HG03558 (cell line): ENCODE measurements around the gene ROBO2.
"Not testable (repeated sequence)": the region's sequence is repeated elsewhere in the genome, so short reads cannot be mapped to it uniquely, and the experiment has no call there.

Experiments
- ATAC-seq: cut with Tn5 transposase; IDR thresholded peaks from one replicate; pipeline ENCODE4 v1.9.1; 2021; ENCODE audit warnings: moderate number of reproducible peaks; ENCODE audit not compliant: unreplicated experiment; ENCODE audit errors: extremely low read depth

Gene ROBO2

DNA sequence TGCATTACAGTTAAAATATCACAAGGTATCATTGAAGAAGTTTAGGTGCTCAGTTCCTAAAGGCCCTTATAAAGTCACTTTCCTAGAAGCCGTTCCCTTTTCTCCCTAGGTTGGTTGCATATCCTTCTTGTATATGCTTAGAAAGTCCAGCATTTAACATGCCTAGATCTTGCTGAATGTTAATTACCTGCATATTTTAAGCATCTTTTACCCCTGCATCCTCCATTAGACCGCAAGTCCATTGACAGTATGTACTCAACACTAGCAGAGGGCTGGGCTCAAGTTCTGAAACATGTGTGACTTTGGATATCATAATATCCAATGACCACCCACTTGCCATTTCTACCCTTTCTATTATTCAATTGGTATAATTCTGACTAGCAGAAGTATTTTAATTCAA is 336.6 kb downstream of the ROBO2 start:
- ATAC-seq = no peak

DNA sequence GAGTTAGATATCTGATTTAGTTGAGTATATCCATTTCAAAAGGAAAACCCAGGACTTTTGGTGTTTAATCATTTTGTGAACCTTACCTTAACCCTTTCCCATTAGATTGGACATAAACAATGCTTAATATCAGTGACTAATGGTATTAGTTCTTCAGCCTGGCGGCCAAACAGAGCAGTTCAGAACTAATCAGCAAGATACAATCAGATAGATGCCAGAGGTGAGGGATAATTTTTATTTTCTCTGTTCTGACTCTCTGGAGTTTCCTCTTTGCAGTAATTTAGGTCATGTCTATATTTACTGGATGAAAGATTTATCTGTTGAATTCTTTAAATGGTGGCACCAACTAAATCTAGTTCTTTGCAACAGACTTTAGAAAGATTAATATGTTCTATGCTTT is 337.8 kb downstream of the ROBO2 start:
- no peak for ATAC-seq

DNA sequence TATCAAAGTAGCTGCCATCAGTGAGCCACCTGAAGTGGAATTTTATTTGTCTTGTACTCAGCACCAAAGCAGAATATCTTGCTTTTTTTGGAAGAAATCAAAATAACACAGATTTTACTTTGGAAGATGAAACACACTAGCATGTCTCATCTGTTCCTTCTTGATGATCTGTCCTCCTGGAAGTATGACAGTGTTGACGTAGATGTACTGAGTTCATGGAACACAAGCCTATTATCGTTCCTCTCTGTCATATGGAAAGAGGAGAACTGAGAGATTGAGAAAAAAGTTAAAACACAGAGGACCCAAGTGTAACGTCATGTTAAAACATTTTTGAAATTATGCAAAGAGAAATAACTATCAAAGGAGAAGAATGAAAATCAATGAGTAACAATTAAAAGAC is 340.2 kb downstream of the ROBO2 start:
- no peak for ATAC-seq

GRCh38 chr3:77381431-77381830 is 341.5 kb downstream of the ROBO2 start:
- no peak for ATAC-seq

DNA sequence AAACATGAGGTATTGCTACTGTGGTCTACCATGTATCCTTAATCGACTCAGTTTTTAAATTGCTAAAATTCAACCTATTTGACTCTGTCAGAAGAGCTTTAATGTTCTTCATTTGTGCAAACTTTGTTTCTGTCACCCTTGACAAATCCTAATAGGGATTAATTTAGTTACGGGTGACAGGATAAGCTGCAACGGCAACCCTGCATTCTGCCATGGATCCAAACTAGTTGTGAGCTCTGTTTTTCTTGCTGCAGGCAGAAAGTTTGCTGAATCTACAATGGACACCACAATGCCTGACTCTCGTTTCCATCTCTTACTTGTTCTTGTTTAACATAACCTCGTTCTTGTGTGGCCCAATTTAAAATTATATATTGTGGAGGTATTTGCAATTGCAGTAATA is 352.3 kb downstream of the ROBO2 start:
- no peak for ATAC-seq

DNA sequence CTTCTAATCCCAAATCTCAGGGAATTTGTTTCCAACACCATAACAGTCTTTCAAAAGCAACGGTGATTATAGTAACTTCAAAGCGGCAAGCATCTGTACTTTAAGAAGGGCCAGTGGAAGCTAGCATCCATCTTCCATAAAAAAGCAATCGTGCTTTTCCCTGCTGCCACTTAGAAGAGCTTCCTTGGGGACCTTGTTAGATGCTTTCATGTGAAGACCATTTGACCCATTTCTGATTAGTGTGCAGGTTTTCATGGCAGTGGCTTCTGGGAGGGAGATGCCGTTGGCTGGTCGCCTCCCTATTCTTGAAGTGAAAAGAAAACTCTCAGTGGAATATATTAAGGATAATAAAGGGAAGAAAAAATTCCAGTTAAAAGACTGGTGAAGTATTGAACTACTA is 354.1 kb downstream of the ROBO2 start:
- no peak for ATAC-seq

DNA sequence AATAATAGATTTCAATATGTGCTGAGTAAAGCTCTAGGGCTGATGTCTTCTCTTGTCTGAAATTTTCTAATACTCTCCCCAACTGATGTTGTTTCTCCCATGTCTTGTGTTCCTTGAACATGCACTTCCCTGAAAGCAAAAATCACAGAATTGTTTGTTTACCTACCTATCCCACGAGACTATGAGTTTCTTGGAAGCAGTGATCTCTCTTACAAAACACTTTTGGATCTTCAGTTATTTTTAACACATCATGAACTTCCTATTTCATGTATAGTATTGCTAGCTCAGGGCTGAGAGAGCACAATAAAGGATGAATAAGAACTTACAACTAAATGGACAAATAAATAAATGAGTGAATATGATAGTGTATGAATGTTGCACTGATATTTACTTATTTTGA is 365.0 kb downstream of the ROBO2 start:
- no peak for ATAC-seq

GRCh38 chr3:77407441-77407840 is 367.5 kb downstream of the ROBO2 start:
- ATAC-seq = no peak

- ATAC-seq = not testable (repeated sequence)
Measured at GRCh38 chr3:77410334-77410733, 370.4 kb downstream of the ROBO2 start.

GRCh38 chr3:77411334-77411733 is 371.4 kb downstream of the ROBO2 start:
- ATAC-seq = no peak

DNA sequence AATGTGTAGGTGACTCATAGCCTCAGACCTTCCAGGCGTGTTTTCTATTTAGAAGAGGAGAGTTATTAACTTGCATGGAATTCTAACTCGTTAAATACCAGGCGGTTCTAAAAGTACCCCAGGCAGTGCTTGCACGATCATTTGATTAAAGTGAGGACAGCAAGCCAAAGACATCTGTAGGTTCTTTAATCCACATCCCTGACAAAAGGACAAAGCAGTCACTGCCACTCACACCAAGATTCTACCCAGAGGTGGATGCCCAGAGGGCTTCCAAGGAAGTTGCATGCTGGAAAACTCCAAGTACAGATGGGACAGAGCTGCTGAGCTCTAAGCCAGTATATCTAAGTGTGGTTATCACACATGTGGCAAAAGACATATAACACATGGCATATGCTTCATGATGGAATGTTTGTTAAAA is 372.1 kb downstream of the ROBO2 start:
- ATAC-seq = no peak

DNA sequence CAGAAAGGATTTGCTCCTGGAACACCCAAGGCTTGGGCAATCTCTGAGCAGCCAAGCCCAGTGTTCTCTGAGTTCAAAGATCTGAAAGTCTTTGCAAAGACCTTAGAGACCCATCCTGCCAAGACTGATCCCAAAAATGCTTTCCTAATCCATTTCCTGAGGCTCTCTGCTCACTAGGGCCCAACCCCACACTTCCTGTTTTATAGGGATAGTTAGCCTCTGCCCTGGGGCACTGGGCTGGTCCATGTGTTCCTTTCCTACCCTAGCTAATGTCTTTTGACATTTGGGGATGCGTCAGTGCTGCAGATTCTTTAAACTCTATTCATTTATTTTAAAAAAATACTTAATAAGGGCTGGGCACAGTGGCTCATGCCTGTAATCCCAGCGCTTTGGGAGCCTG is 372.7 kb downstream of the ROBO2 start:
- no peak for ATAC-seq

DNA sequence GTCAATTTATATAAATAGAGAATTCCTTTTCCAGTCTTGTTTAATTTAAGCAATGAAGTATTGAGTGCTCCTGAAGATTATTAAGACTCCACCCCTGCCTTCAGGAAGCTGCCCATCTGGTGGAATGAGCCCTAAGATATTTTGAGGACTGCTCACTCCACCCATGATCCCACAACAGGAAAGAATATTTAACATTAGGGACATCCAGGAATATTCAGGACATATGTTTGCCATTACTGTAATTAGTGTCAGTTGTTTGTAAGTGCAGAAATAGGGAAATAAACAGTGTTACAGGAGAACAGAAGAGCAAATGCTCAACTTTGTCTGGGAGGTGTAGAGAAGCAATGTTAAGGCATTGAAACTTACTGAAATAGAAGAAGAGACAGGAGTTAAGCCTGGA is 375.0 kb downstream of the ROBO2 start:
- ATAC-seq = no peak

DNA sequence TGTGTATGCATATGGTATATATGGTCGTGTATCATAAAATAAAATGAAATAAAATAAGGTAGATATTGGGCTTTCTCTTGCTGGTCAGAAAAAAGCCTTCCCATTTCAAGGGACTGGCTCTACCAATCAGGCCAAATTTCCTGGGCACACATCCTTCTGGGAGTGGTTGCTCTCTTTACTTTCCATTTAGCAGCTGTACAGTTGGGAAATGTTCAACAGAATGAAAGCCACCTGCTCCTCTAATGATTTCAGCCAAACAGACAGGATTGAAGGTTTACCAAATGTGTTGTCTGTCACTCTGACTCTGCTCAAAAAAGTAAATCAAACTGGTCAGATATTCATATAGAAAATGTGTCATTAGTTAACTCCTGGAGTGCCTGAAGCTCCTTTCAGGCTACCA is 380.4 kb downstream of the ROBO2 start:
- ATAC-seq = no peak

- no peak for ATAC-seq
Measured at GRCh38 chr3:77421916-77422315, 382.0 kb downstream of the ROBO2 start.

- ATAC-seq = no peak
Measured at GRCh38 chr3:77426531-77426930, 386.6 kb downstream of the ROBO2 start.

GRCh38 chr3:77427528-77427927 is 387.6 kb downstream of the ROBO2 start:
- ATAC-seq = no peak

DNA sequence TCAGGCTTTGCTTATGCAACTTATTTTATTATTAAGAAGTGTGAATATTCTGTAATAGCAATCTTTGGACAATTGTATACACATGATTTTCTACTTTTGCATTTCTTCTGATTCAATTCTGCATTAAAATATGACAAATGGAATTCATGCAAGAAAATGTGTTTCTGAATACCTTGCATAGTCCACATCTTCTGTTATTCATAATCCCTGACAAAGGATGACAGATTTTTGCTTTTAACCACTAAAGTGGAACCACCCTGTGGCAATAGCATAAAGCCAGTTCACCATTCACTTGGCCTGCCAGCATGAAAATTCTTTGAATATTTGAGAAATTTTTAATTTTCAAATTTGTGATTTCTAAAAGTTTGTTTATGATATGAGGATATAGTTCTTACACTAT is 397.0 kb downstream of the ROBO2 start:
- ATAC-seq = no peak

GRCh38 chr3:77446084-77446483 is 406.2 kb downstream of the ROBO2 start:
- no peak for ATAC-seq

DNA sequence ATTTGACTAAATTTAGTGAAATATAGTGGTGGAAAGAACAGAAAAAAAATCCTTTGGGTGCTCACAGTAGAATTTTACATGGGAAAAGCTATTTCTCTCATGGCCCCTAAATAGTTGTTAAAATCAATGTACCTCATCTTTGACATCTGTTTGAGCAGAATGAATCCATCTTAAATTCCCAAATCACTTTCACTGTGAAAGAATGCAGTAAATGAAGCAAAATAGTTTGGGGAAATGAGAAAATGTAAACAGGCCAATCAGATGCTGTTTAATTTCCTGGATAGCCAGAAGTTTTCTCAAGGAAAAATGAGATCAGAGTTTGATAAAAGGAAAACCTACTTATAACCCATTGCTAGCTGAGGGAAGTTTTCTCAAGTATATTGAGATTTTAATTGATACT is 406.9 kb downstream of the ROBO2 start:
- no peak for ATAC-seq

- no peak for ATAC-seq
Measured at GRCh38 chr3:77449459-77450350, 409.8 kb downstream of the ROBO2 start.

DNA sequence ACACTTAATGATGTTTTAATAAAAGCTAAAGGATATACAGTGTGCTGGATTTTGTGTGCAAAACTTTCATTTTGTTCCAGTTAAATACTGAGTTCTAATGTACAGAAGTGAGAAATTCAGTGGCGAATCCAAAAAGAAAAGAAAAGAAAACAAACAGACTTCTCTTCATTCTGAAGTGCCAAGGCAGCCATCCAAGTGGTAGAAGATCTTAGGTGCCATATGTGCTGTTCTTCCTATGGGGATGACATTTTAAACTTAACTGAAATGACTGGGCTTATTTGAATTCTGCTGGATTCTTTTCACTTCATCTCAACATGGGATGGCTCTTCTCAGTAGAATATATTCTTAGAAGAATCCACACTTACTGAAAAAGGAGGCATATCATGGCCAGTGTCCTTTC is 416.5 kb downstream of the ROBO2 start:
- no peak for ATAC-seq
